ENCODE results near the gene MTNR1A.

The MTNR1A gene

DNA sequence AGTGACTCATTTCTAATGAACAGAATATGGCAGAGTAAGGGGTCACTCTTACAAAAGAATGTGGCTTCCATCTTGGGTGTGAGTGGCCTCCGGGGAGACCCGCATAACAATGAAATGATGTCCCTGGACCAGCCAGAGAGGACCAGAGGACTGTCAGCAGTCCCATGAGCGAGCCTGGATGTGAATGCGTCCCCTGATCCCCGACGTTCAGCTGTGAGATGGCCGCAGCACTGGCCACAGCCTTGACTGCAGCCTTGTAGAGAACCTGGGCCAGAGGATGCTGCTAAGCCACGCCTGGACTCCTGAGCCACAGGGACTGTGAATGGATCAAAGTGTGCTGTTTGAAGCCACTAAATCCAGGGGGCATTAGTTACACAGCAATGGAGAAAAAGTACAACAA, 53.8 kb downstream of the MTNR1A start:
- no peak overlapping the region for H3K4me3 ChIP-seq (ENCODE audit: low read depth in 1 of 2, low read length in 2 of 2)
- no peaks in the 10 kb centered on the region for H3K79me2 ChIP-seq (ENCODE audit: insufficient read depth, low read length)

GRCh38 chr4:186500721-186501304, 54.6 kb downstream of the MTNR1A start:
- no peak for ATAC-seq (ENCODE audit: insufficient read depth, low read depth)
- Histone ChIP-seq H3K4me3 (ENCODE audit: low read depth in 1 of 2, low read length in 2 of 2) (no peak overlapping the region), H3K4me2 (ENCODE audit: insufficient read depth, low read length) (no peak overlapping the region), H3K79me2 (ENCODE audit: insufficient read depth, low read length) (no peaks in the 10 kb centered on the region), H3K4me1 (ENCODE audit: insufficient read depth, low read length) (no peaks in the 10 kb centered on the region), H2AFZ (ENCODE audit: low read depth, low read length) (no peak overlapping the region), H3K27me3 (ENCODE audit: insufficient read depth, low read length, poor library complexity) (no peaks in the 10 kb centered on the region), H3K9ac (ENCODE audit: low read depth, low read length) (no peak overlapping the region), H3K27ac (ENCODE audit: low read length) (no peak overlapping the region), H3K9me3 (ENCODE audit: insufficient read depth, low read length, severe bottlenecking) (peaks cover 5% of the 10 kb centered on the region), H4K20me1 (ENCODE audit: insufficient read depth, low read length) (no peaks in the 10 kb centered on the region), H3K36me3 (ENCODE audit: insufficient read depth, low read length) (no peaks in the 10 kb centered on the region)
- TF ChIP-seq, protein P1, sequence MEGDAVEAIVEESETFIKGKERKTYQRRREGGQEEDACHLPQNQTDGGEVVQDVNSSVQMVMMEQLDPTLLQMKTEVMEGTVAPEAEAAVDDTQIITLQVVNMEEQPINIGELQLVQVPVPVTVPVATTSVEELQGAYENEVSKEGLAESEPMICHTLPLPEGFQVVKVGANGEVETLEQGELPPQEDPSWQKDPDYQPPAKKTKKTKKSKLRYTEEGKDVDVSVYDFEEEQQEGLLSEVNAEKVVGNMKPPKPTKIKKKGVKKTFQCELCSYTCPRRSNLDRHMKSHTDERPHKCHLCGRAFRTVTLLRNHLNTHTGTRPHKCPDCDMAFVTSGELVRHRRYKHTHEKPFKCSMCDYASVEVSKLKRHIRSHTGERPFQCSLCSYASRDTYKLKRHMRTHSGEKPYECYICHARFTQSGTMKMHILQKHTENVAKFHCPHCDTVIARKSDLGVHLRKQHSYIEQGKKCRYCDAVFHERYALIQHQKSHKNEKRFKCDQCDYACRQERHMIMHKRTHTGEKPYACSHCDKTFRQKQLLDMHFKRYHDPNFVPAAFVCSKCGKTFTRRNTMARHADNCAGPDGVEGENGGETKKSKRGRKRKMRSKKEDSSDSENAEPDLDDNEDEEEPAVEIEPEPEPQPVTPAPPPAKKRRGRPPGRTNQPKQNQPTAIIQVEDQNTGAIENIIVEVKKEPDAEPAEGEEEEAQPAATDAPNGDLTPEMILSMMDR (IDR thresholded peaks at IDR 0.05; ENCODE audit: borderline replicate concordance, extremely low read depth, low read length, poor library complexity, severe bottlenecking): no peak
- TF ChIP-seq EZH2 (IDR thresholded peaks at IDR 0.05; ENCODE audit: borderline replicate concordance, low read depth, low read length, severe bottlenecking): no peak
- DNase-seq: no peak

More for the DNA sequence above, 53.8 kb downstream of the MTNR1A start:
- no peaks in the 10 kb centered on the region for H3K4me1 ChIP-seq (ENCODE audit: insufficient read depth, low read length)
- no peak for TF ChIP-seq EZH2 (IDR thresholded peaks at IDR 0.05; ENCODE audit: borderline replicate concordance, low read depth, low read length, severe bottlenecking)
- TF ChIP-seq, protein P1 (IDR thresholded peaks at IDR 0.05; ENCODE audit: borderline replicate concordance, extremely low read depth, low read length, poor library complexity, severe bottlenecking): no peak
- no peak for ATAC-seq (ENCODE audit: insufficient read depth, low read depth)
- no peak overlapping the region for H3K9ac ChIP-seq (ENCODE audit: low read depth, low read length)
- no peaks in the 10 kb centered on the region for H3K36me3 ChIP-seq (ENCODE audit: insufficient read depth, low read length)
- no peaks in the 10 kb centered on the region for H3K27me3 ChIP-seq (ENCODE audit: insufficient read depth, low read length, poor library complexity)
- H3K27ac ChIP-seq (ENCODE audit: low read length): no peak overlapping the region
- peaks cover 5% of the 10 kb centered on the region for H3K9me3 ChIP-seq (ENCODE audit: insufficient read depth, low read length, severe bottlenecking)
- no peak for DNase-seq
- H3K4me2 ChIP-seq (ENCODE audit: insufficient read depth, low read length): no peak overlapping the region
- H4K20me1 ChIP-seq (ENCODE audit: insufficient read depth, low read length): no peaks in the 10 kb centered on the region
- H2AFZ ChIP-seq (ENCODE audit: low read depth, low read length): no peak overlapping the region

DNA sequence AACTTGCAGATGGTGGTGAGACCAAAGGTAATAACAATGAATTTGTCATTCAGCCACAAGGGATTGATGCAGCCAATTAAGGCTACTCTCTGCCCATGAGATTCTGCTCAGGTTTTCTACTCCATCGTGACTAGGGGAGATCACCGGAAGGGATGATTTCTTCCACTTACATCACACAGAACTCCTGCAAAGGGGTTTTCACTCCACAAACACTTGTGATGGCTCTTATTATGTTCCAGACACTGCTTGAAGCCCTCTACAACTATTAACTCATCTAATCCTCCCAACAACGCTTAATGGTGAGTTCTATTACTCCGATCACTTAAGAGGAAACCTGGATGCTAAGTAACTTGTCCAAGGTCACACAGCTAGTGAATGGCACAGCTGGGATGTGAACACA, 55.9 kb downstream of the MTNR1A start:
- no peaks in the 10 kb centered on the region for H3K79me2 ChIP-seq (ENCODE audit: insufficient read depth, low read length)
- no peak overlapping the region for H3K27ac ChIP-seq (ENCODE audit: low read length)
- no peaks in the 10 kb centered on the region for H3K36me3 ChIP-seq (ENCODE audit: insufficient read depth, low read length)
- H3K27me3 ChIP-seq (ENCODE audit: insufficient read depth, low read length, poor library complexity): no peaks in the 10 kb centered on the region
- no peak overlapping the region for H2AFZ ChIP-seq (ENCODE audit: low read depth, low read length)
- no peak for DNase-seq
- no peak overlapping the region for H3K9ac ChIP-seq (ENCODE audit: low read depth, low read length)
- no peak overlapping the region for H3K4me2 ChIP-seq (ENCODE audit: insufficient read depth, low read length)
- H3K9me3 ChIP-seq (ENCODE audit: insufficient read depth, low read length, severe bottlenecking): peaks cover 6% of the 10 kb centered on the region
- H3K4me1 ChIP-seq (ENCODE audit: insufficient read depth, low read length): no peaks in the 10 kb centered on the region
- ATAC-seq (ENCODE audit: insufficient read depth, low read depth): no peak
- H3K4me3 ChIP-seq (ENCODE audit: low read depth in 1 of 2, low read length in 2 of 2): no peak overlapping the region
- no peak for TF ChIP-seq EZH2 (IDR thresholded peaks at IDR 0.05; ENCODE audit: borderline replicate concordance, low read depth, low read length, severe bottlenecking)
- TF ChIP-seq, protein P1 (IDR thresholded peaks at IDR 0.05; ENCODE audit: borderline replicate concordance, extremely low read depth, low read length, poor library complexity, severe bottlenecking): no peak
- no peaks in the 10 kb centered on the region for H4K20me1 ChIP-seq (ENCODE audit: insufficient read depth, low read length)
